ENCODE results near the gene CA12.

CA12 gene

GRCh38 chr15:63401714-63402497, 20.3 kb upstream of the CA12 start:
- DNase-seq (ENCODE audit: low spot score): no peak

GRCh38 chr15:63401078-63401477, 19.4 kb upstream of the CA12 start:
- no peak for DNase-seq (ENCODE audit: low spot score)

GRCh38 chr15:63398456-63398855, 16.8 kb upstream of the CA12 start:
- DNase-seq (ENCODE audit: low spot score): no peak

- DNase-seq (ENCODE audit: low spot score): no peak
These were observed 14.7 kb upstream of the CA12 start for GRCh38 chr15:63396152-63396928.

GRCh38 chr15:63395730-63396151, 14.1 kb upstream of the CA12 start:
- no peak for DNase-seq (ENCODE audit: low spot score)

- DNase-seq (ENCODE audit: low spot score): no peak
These were observed 10.8 kb upstream of the CA12 start for GRCh38 chr15:63392361-63393009.

- DNase-seq (ENCODE audit: low spot score): no peak
These were observed 10.2 kb upstream of the CA12 start for GRCh38 chr15:63391669-63392360.

- DNase-seq (ENCODE audit: low spot score): no peak
These were observed 9.0 kb upstream of the CA12 start for GRCh38 chr15:63390689-63391088.

GRCh38 chr15:63389902-63390670, 8.4 kb upstream of the CA12 start:
- DNase-seq (ENCODE audit: low spot score): no peak

GRCh38 chr15:63388511-63388910, 6.9 kb upstream of the CA12 start:
- no peak for DNase-seq (ENCODE audit: low spot score)

GRCh38 chr15:63387748-63388493, 6.3 kb upstream of the CA12 start:
- no peak for DNase-seq (ENCODE audit: low spot score)

GRCh38 chr15:63385911-63386531, 4.4 kb upstream of the CA12 start:
- DNase-seq (ENCODE audit: low spot score): no peak

- DNase-seq (ENCODE audit: low spot score): no peak
These were observed 3.3 kb upstream of the CA12 start for GRCh38 chr15:63384906-63385305.

- DNase-seq (ENCODE audit: low spot score): no peak
These were observed 1.5 kb upstream of the CA12 start for GRCh38 chr15:63382966-63383710.

- no peak for DNase-seq (ENCODE audit: low spot score)
These were observed 801 bp downstream of the CA12 start for GRCh38 chr15:63380808-63381282.

GRCh38 chr15:63380151-63380807, 1.4 kb downstream of the CA12 start:
- DNase-seq (ENCODE audit: low spot score): no peak

GRCh38 chr15:63379492-63380150, 2.0 kb downstream of the CA12 start:
- DNase-seq (ENCODE audit: low spot score): no peak

GRCh38 chr15:63378946-63379345, 2.7 kb downstream of the CA12 start:
- no peak for DNase-seq (ENCODE audit: low spot score)

Data from germinal center (tissue), 1 donor.